Lung (tissue), 12 donors: ENCODE results near the gene HAAO. TPM values are rescaled to one million over a fixed set of nuclear protein-coding genes. Genes with fewer than 3 reads are reported as not detected.

Experiments used
- ATAC-seq: fragments of 200-7000 bp; cut with Tn5 transposase; one replicate; pipeline ENCODE4 v1.9.1; 2020; ENCODE audit warnings: moderate number of reproducible peaks; ENCODE audit not compliant: insufficient read depth, low FRiP score
- DNase-seq, 3 donors: peaks; one replicate each; pipeline ENCODE4 v3.0.0-alpha.2; 2013 to 2017
- H3K27ac ChIP-seq, 2 donors: one replicate each; pipeline ENCODE4 v1.5.1; 2013; ENCODE audit warnings: mild to moderate bottlenecking in 2 of 2, moderate library complexity in 2 of 2, control low read depth in 1 of 2, inconsistent platforms in 1 of 2, low read depth in 1 of 2, low read length in 1 of 2
- H3K27me3 ChIP-seq, 3 donors: one replicate each; pipeline ENCODE4 v1.5.1; 2013; ENCODE audit warnings: low read length in 2 of 3; ENCODE audit not compliant: control insufficient read depth in 3 of 3, insufficient read depth in 3 of 3
- H3K36me3 ChIP-seq, 4 donors: one replicate each; pipeline ENCODE4 v1.5.1; 2013; ENCODE audit warnings: low read length in 4 of 4, mild to moderate bottlenecking in 1 of 4, moderate library complexity in 1 of 4; ENCODE audit not compliant: control insufficient read depth in 4 of 4, insufficient read depth in 4 of 4
- H3K4me1 ChIP-seq, 5 donors: one replicate each; pipeline ENCODE4 v1.5.1; 2013; ENCODE audit warnings: low read length in 5 of 5, mild to moderate bottlenecking in 2 of 5, moderate library complexity in 1 of 5; ENCODE audit not compliant: control insufficient read depth in 5 of 5, insufficient read depth in 5 of 5
- H3K4me3 ChIP-seq: one replicate; pipeline ENCODE4 v1.5.1; 2013; ENCODE audit warnings: mild to moderate bottlenecking, control low read depth, moderate library complexity
- H3K9ac ChIP-seq, 2 donors: one replicate each; pipeline ENCODE4 v1.5.1; 2013; ENCODE audit warnings: low read length in 2 of 2, control low read depth in 1 of 2; ENCODE audit not compliant: insufficient read depth in 1 of 2
- H3K9me3 ChIP-seq, 4 donors: one replicate each; pipeline ENCODE4 v1.5.1; 2013; ENCODE audit warnings: low read length in 3 of 4, mild to moderate bottlenecking in 1 of 4, moderate library complexity in 1 of 4; ENCODE audit not compliant: control insufficient read depth in 4 of 4, insufficient read depth in 3 of 4
- CTCF ChIP-seq: IDR thresholded peaks from 2 replicates; pipeline ENCODE4 v1.5.1; 2012; ENCODE audit warnings: mild to moderate bottlenecking; ENCODE audit errors: control extremely low read depth, extremely low read depth
- WGBS, 2 donors: extraction: QIAGEN DNeasy Blood & Tissue Kit; methylation state at CpG; one replicate each; pipeline ENCODE4 v1.1.7; 2013; 5-methylcytosine and 5-hydroxymethylcytosine counted together
- polyA plus RNA-seq, 2 donors: library from polyadenylated mRNA; stranded (reverse); fragments of 200-250 nt; gene quantifications; one replicate each; pipeline ENCODE4 v1.2.1, GENCODE V29; 2013
- total RNA-seq, 2 donors: library from RNA; depleted of rRNA in 1 of 2; stranded (reverse); fragments of >200 nt in 1 of 2; gene quantifications; one replicate each; pipeline ENCODE4 v1.2.1, GENCODE V29; 2014 to 2021
- donor health status: control.
- donor health status: control.
- donor health status: Bipolar disorder and iron deficiency.
- donor health status: healthy.
- donor health status: DM: yes; HTN: yes; CAD: no.

The HAAO gene
- total and polyA plus RNA-seq, 4 donors, result 3.7 to 13.0 (median 9.4) TPM

GRCh38 chr2:42795275-42795674 is 2.9 kb upstream of the HAAO start:
- Histone ChIP-seq H3K4me1 (peaks cover 0 to 36% (median 19%) of the 10 kb centered on the region in 5 donors), H3K4me3 (no peak overlapping the region), H3K9me3 (no peaks in the 10 kb centered on the region), H3K36me3 (no peaks in the 10 kb centered on the region), H3K27me3 (no peaks in the 10 kb centered on the region), H3K27ac (no peak overlapping the region), H3K9ac (no peak overlapping the region)
- ATAC-seq (no peak), DNase-seq (no peak)
- no peak for TF ChIP-seq CTCF
- WGBS, 2 donors, result 92 to 95% methylated on average over 6 of the region's 6 CpGs

GRCh38 chr2:42794271-42795046 is 2.1 kb upstream of the HAAO start:
- no peak overlapping the region for H3K4me3 ChIP-seq
- no peaks in the 10 kb centered on the region for H3K36me3 ChIP-seq
- H3K27me3 ChIP-seq, result no peaks in the 10 kb centered on the region
- peak overlapping the region in 1 of 2 donors; percentile 51 for H3K9ac ChIP-seq
- no peaks in the 10 kb centered on the region for H3K9me3 ChIP-seq
- peak; percentile 60 to 81 (median 79) for DNase-seq
- peaks cover 0 to 36% (median 24%) of the 10 kb centered on the region in 5 donors for H3K4me1 ChIP-seq
- ATAC-seq, result no peak
- no peak overlapping the region for H3K27ac ChIP-seq
- WGBS, 2 donors, result 83 to 87% methylated on average over 8 of the region's 8 CpGs
- no peak for TF ChIP-seq CTCF

GRCh38 chr2:42793334-42794270 is 1.2 kb upstream of the HAAO start:
- Histone ChIP-seq H3K4me3 (peak overlapping the region; percentile 42), H3K9me3 (no peaks in the 10 kb centered on the region), H3K9ac (peak overlapping the region; percentile 68 to 75), H3K4me1 (peaks cover 0 to 36% (median 24%) of the 10 kb centered on the region in 5 donors), H3K27me3 (no peaks in the 10 kb centered on the region), H3K36me3 (peaks cover 0 to 3% (median 0%) of the 10 kb centered on the region in 4 donors), H3K27ac (peak overlapping the region; percentile 36 to 83)
- DNase-seq (peak; percentile 72 to 87 (median 84)), ATAC-seq (peak; percentile 12)
- WGBS, 2 donors, result 39 to 45% methylated on average over 22 of the region's 22 CpGs
- no peak for TF ChIP-seq CTCF
